ENCODE measurements around the gene STAT1.
"Not testable (repeated sequence)": the region's sequence is repeated elsewhere in the genome, so short reads cannot be mapped to it uniquely, and the experiment has no call there.

The STAT1 gene

DNA sequence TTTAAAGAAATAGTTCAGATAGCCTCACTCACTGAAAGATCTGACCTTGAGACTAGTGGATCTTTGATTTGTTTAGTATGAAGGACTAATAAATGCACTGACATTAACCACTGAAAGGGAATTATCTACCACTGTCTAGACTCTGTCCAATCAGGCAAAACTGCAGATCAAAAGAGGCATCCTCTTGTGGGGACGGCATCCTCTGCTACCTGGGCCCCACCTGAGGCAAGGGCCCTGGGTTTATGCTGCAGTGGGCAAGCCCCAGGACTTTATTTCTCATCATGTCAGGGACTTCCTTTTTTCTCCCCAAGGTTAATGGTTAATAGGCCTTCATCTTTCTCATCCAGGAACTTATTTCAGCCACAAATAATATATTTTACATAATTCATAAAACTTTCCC, 32.2 kb downstream of the STAT1 start:
- DNase-seq (ENCODE audit: low read depth) = no peak

GRCh38 chr2:190981333-190981732, 32.6 kb downstream of the STAT1 start:
- DNase-seq (ENCODE audit: low read depth) = no peak

DNA sequence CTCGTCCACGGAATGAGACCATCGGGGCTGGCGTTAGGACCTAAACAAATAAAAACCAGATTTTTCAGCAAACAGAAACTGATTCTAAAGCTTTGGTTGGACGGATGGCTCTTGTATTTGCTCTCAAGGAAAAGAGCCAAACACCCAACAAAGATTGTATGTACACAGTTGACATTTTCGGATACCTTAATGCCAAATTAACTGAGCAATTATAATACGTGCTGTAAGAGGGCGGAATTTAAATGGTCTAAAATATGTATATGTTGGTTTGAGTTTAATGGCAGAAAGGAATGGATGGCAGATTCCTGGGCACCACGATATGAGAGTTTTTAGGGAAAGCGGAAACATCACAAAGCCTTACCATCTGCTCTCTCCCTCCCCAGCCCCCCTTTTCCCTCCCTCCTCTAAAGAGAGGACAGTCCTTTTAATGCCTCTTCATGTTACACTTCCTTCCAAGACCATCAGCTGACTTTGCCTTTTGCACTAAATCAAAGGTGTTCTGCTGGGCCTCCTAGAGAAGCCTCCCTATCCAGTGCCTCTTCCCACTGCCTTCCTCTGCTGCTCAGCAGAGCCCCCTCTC, 33.3 kb downstream of the STAT1 start:
- no peak for DNase-seq (ENCODE audit: low read depth)

GRCh38 chr2:190979906-190980629, 33.9 kb downstream of the STAT1 start:
- no peak for DNase-seq (ENCODE audit: low read depth)

DNA sequence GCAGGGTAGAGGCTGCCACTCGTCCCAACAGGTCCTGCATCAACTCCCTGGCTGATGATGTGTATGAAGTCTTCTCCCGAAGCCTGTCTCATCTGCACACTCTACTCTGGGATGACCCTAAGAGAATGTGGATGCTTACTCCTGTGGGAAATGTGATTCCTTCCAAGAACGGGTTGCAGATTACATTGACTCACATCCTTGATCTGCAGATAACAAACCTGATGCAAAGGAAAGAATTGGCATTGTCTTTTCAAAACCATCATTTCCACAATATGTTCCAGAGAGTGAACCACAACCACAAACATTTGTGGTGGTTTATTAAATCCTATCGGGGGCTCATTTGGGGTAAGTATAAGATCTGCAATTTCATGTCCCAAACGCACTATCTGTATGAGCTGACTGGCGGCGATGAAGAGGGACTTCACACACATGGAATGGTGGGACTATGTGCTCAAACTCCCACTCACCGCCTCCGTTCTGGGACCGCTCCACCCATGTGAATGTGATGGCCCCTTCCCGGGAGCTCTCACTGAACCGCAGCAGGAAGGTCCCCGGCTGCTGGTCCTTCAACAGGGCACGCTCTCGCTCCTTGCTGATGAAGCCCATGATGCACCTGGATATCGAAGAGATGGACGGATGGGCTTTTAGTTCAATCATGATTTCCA, 35.5 kb downstream of the STAT1 start:
- DNase-seq (ENCODE audit: low read depth) = no peak

DNA sequence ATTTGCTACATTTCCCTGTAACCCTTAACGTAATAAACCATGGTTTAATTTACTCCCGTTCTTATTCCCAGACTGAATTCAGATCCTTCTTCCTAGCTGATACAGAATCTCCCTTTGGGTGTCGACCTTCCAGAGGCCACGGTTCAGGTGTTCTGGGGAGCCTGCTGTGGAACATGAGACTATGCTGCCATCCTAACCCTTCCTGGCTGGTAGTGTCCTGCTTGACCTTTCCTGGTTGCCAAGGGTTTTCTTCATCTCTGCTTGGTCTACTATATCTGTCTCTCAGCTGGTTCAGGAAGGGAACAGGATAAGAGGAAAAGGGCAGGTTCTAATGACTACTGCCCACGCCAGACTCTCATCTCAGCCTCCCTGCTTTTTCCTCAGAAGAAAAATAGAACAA, 36.5 kb downstream of the STAT1 start:
- DNase-seq (ENCODE audit: low read depth) = no peak

GRCh38 chr2:190976521-190976920, 37.5 kb downstream of the STAT1 start:
- no peak for DNase-seq (ENCODE audit: low read depth)

- DNase-seq (ENCODE audit: low read depth) = no peak
These were observed 39.2 kb downstream of the STAT1 start for GRCh38 chr2:190974629-190975361.

- DNase-seq (ENCODE audit: low read depth) = no peak
These were observed 40.0 kb downstream of the STAT1 start for GRCh38 chr2:190973726-190974628.

DNA sequence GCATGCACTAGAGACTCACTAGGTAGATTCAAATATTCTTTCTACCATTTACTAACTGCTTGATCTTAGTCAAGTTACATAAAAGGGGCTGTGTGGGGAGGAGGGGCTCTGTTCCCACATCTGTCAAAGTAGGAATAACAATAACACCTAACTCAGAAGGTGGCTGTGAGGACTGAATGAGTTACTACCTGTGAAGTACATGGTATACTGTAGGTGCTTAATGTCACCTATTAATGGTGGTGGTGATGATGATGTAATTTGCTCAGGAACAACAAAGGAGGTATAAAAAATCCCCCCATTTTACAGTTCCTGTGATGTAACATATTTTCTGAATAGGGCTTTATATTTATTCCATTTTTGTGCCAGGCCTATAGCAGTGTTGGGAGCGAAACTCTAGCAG, 40.7 kb downstream of the STAT1 start:
- no peak for DNase-seq (ENCODE audit: low read depth)

GRCh38 chr2:190972846-190973245, 41.1 kb downstream of the STAT1 start:
- DNase-seq (ENCODE audit: low read depth) = no peak

- no peak for DNase-seq (ENCODE audit: low read depth)
These were observed 41.8 kb downstream of the STAT1 start for GRCh38 chr2:190972213-190972612.

- no peak for DNase-seq (ENCODE audit: low read depth)
These were observed 43.0 kb downstream of the STAT1 start for GRCh38 chr2:190970873-190971506.

GRCh38 chr2:190970160-190970559, 43.8 kb downstream of the STAT1 start:
- no peak for DNase-seq (ENCODE audit: low read depth)

GRCh38 chr2:190968522-190968921, 45.4 kb downstream of the STAT1 start:
- DNase-seq (ENCODE audit: low read depth) = no peak

- no peak for DNase-seq (ENCODE audit: low read depth)
These were observed 48.3 kb downstream of the STAT1 start for GRCh38 chr2:190965580-190966222.

GRCh38 chr2:190964170-190964795, 49.7 kb downstream of the STAT1 start:
- DNase-seq (ENCODE audit: low read depth) = no peak

DNA sequence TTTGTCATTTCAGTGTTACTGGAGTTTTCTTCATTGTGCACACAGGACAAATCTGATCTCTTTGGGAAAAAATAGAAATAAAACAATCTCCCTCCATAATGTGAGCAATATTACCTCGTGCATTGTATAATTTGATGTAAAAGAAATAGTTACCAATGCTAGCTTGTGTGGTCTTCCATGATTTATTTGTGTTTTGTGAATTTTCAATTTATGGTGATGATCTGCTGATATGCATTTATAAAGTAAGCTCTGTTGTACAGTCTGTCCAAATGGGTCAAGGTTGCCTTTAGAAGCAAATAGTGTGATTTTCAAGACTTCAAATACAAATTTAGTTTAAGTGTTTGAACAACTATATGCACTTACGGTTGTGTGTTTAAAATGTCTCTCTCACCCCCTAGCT, 50.9 kb downstream of the STAT1 start:
- no peak for DNase-seq (ENCODE audit: low read depth)

GRCh38 chr2:190961918-190962487, 52.0 kb downstream of the STAT1 start:
- DNase-seq (ENCODE audit: low read depth) = no peak

GRCh38 chr2:190961117-190961516, 52.9 kb downstream of the STAT1 start:
- DNase-seq (ENCODE audit: low read depth) = not testable (repeated sequence)
